IMR-90 (cell line): ENCODE data around the gene CCT7. TPM values are rescaled to one million over a fixed set of nuclear protein-coding genes. Genes with fewer than 3 reads are reported as not detected.

Source experiments
- ATAC-seq: fragments of 200-7000 bp; cut with Tn5 transposase; 2 replicates; pipeline ENCODE4 v1.9.1; 2020; ENCODE audit warnings: low read depth, mild to moderate bottlenecking, moderate library complexity
- BruUV-seq: library from RNA; stranded (reverse); fragments of 400-500 nt; replicated peaks from 2 replicates; lab custom pipeline; 2021; lab: Mats Ljungman, UMichigan
- CTCF ChIA-PET: fragments of 300-600 bp; formaldehyde crosslinking; extraction: SDS; loops from one replicate; lab custom pipeline; 2021; ENCODE audit warnings: antibody characterized with exemption; lab: Yijun Ruan, JAX
- POLR2A ChIA-PET: fragments of 300-600 bp; sonication (Branson Sonifier 250); formaldehyde crosslinking; loops from one replicate; lab custom pipeline; 2022; ENCODE audit warnings: antibody characterized with exemption; ENCODE audit not compliant: unreplicated experiment; lab: Charles Lee
- DNase-seq: peaks from one replicate; pipeline ENCODE4 v3.0.0; 2013
- H2AFZ ChIP-seq: replicated peaks from 2 replicates; pipeline ENCODE3; 2013; ENCODE audit warnings: low read length, mild to moderate bottlenecking; ENCODE audit not compliant: poor library complexity
- H2AK5ac ChIP-seq: 2 replicates; pipeline ENCODE4 v1.6.1; 2013; ENCODE audit warnings: low read depth, low read length, inconsistent platforms
- H2AK9ac ChIP-seq: replicated peaks from 2 replicates; pipeline ENCODE3; 2013; ENCODE audit warnings: mild to moderate bottlenecking, low read depth, low read length, moderate library complexity; ENCODE audit not compliant: poor library complexity
- H2BK120ac ChIP-seq: 2 replicates; pipeline ENCODE4 v1.6.1; 2013; ENCODE audit warnings: low read depth, low read length, inconsistent platforms
- H2BK15ac ChIP-seq: 3 replicates; pipeline ENCODE4 v1.6.1; 2013; ENCODE audit warnings: low read depth, low read length, inconsistent platforms
- H2BK20ac ChIP-seq: 2 replicates; pipeline ENCODE4 v1.6.1; 2013; ENCODE audit warnings: low read depth, mild to moderate bottlenecking, inconsistent platforms, low read length, moderate library complexity
- H2BK5ac ChIP-seq: 2 replicates; pipeline ENCODE4 v1.6.1; 2013; ENCODE audit warnings: mild to moderate bottlenecking, low read depth, low read length, inconsistent platforms; ENCODE audit not compliant: poor library complexity, severe bottlenecking
- H3K14ac ChIP-seq: replicated peaks from 2 replicates; pipeline ENCODE4 v1.6.1; 2013; ENCODE audit warnings: low read depth, low read length, inconsistent platforms
- H3K18ac ChIP-seq: 2 replicates; pipeline ENCODE4 v1.6.1; 2013; ENCODE audit warnings: low read depth, low read length, control low read depth
- H3K23ac ChIP-seq: 2 replicates; pipeline ENCODE4 v1.6.1; 2013; ENCODE audit warnings: low read depth, low read length, inconsistent platforms
- H3K27ac ChIP-seq: 2 replicates; pipeline ENCODE4 v1.5.1; 2013; ENCODE audit warnings: mild to moderate bottlenecking, control low read depth, low read length; ENCODE audit not compliant: insufficient read depth
- H3K27me3 ChIP-seq: 2 replicates; pipeline ENCODE4 v1.6.1; 2013; ENCODE audit warnings: low read length; ENCODE audit not compliant: control insufficient read depth, insufficient read depth
- H3K36me3 ChIP-seq: 2 replicates; pipeline ENCODE4 v1.6.1; 2013; ENCODE audit warnings: low read length, mixed read lengths; ENCODE audit not compliant: control insufficient read depth, insufficient read depth
- H3K4ac ChIP-seq: 2 replicates; pipeline ENCODE4 v1.6.1; 2013; ENCODE audit warnings: low read depth, low read length, inconsistent platforms
- H3K4me1 ChIP-seq: 2 replicates; pipeline ENCODE4 v1.6.1; 2013; ENCODE audit warnings: low read length, mixed read lengths; ENCODE audit not compliant: control insufficient read depth, insufficient read depth
- H3K4me2 ChIP-seq: 2 replicates; pipeline ENCODE4 v1.6.1; 2013; ENCODE audit warnings: low read depth, mild to moderate bottlenecking, control low read depth, low read length, moderate library complexity
- H3K4me3 ChIP-seq: 2 replicates; pipeline ENCODE4 v1.5.1; 2013; ENCODE audit warnings: low read depth, mild to moderate bottlenecking, control low read depth, low read length, moderate library complexity; ENCODE audit not compliant: insufficient read depth
- H3K56ac ChIP-seq: 2 replicates; pipeline ENCODE4 v1.6.1; 2013; ENCODE audit warnings: low read length, inconsistent platforms; ENCODE audit not compliant: insufficient read depth; ENCODE audit errors: extremely low read depth
- H3K79me1 ChIP-seq, 2 experiments: 2 replicates each; pipeline ENCODE4 v1.6.1; 2013; ENCODE audit warnings: low read length in 2 of 2, inconsistent platforms in 1 of 2, low read depth in 1 of 2
- H3K9ac ChIP-seq: 2 replicates; pipeline ENCODE4 v1.6.1; 2013; ENCODE audit warnings: low read depth, low read length, control low read depth
- H3K9me1 ChIP-seq: 2 replicates; pipeline ENCODE4 v1.6.1; 2013; ENCODE audit warnings: low read length, inconsistent platforms; ENCODE audit not compliant: insufficient read depth
- H3K9me3 ChIP-seq: 2 replicates; pipeline ENCODE4 v1.6.1; 2013; ENCODE audit warnings: low read length; ENCODE audit not compliant: control insufficient read depth, insufficient read depth
- H4K20me1 ChIP-seq: 2 replicates; pipeline ENCODE4 v1.6.1; 2013; ENCODE audit warnings: low read length, inconsistent platforms; ENCODE audit not compliant: insufficient read depth
- H4K5ac ChIP-seq: 2 replicates; pipeline ENCODE4 v1.6.1; 2013; ENCODE audit warnings: mild to moderate bottlenecking, low read depth, low read length, control low read depth
- H4K8ac ChIP-seq, 2 experiments: 2 replicates each; pipeline ENCODE4 v1.6.1; 2013; ENCODE audit warnings: low read depth in 2 of 2, low read length in 2 of 2, control low read depth in 1 of 2, inconsistent platforms in 1 of 2
- H4K91ac ChIP-seq: 2 replicates; pipeline ENCODE4 v1.6.1; 2013; ENCODE audit warnings: low read depth, low read length, inconsistent platforms; ENCODE audit not compliant: insufficient read depth
- MXI1 ChIP-seq: IDR thresholded peaks from 2 replicates; pipeline ENCODE4 v1.6.1; 2012; ENCODE audit warnings: low read depth, mild to moderate bottlenecking, low read length, moderate library complexity, borderline replicate concordance
- WGBS, 2 experiments: methylation state at CpG; one replicate each; pipeline versions ENCODE4 v1.1.5 to v1.1.7; 2013; ENCODE audit warnings: missing lambda C conversion rate in 2 of 2; ENCODE audit not compliant: insufficient read length in 1 of 2; ENCODE audit errors: extremely low coverage in 2 of 2; 5-methylcytosine and 5-hydroxymethylcytosine counted together
- dilution Hi-C: fragments of 300-500 bp; cut with HindIII; formaldehyde crosslinking; loops from one replicate; pipeline ENCODE4 v1.14.3; 2018; ENCODE audit warnings: low sequenced_read_pairs; ENCODE audit not compliant: unreplicated experiment
- in situ Hi-C: fragments of 300-500 bp; cut with MboI; formaldehyde crosslinking; loops from 3 replicates; pipeline ENCODE4 v1.14.3; 2019; ENCODE audit warnings: low sequenced_read_pairs, inconsistent platforms, mixed read lengths
- intact Hi-C: fragments of 100-400 bp; cut with micrococcal nuclease; formaldehyde crosslinking; loops from 2 replicates; pipeline ENCODE4 v1.10.0; 2022
- polyA plus RNA-seq, 3 experiments: library from polyadenylated mRNA; depleted of rRNA; stranded (reverse); fragments of >200 nt; gene quantifications; 2 replicates each; pipeline ENCODE4 v1.2.3, GENCODE V29; 2012; ENCODE audit warnings: low replicate concordance in 1 of 3
- total RNA-seq: library from RNA; depleted of rRNA; stranded (reverse); fragments of >200 nt; gene quantifications from 2 replicates; pipeline ENCODE4 v1.2.3, GENCODE V29; 2012
- TF ChIP-seq, protein P1 (sequence below): fragments of 150-350 bp; IDR thresholded peaks from 2 replicates; pipeline ENCODE4 v1.6.1; 2017; ENCODE audit warnings: mild to moderate bottlenecking, antibody characterized with exemption, low read length, low read depth

CCT7 gene
- total and polyA plus RNA-seq, 2 of the 4 experiments (the other 2 are of a cell fraction): 321 to 575 TPM

DNA sequence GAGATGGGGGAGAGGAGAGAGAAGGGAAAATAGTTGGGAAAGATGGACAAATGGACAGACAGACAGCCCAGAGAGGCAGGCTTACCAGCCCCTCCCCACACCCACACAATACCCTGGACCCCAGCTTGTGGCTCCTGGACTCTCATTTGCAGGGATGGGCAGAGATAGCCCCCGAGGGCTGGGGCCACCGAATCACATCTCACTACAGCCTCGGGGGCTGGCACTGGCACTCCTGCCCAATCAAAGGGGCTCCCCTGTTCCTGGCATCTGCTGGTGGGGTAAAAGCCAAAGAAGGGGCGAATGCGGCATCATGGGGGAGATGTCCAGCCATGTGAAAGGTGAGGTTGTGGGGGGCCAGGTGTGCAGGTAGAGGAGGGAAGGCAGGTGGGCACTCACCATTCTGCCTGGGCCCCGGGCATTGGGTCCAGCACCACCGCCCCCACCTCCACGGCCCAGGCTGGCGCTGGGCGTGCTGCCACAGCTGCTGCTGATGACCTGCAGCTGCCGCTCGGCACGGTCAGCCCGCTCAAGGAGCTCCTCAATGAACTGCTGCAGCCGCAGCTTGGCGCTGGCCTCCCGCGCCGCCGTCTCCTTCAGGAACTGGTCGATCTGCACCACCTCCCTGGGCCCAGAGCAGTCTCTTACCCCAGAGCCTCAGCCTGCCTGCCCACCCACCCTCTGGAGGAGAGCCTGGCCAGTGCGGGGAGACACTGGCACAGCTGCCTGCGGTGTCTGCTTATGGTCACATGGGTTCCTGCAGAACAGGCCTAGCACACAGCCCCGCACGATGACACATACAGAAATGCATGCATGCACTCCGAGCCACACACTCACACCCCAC is 32.2 kb downstream of the CCT7 start:
- Histone ChIP-seq H3K36me3 (peaks cover 3% of the 10 kb centered on the region), H3K4me2 (no peak overlapping the region), H2BK5ac (no peak overlapping the region), H2BK20ac (no peak overlapping the region), H3K4ac (no peak overlapping the region), H4K20me1 (peaks cover 10% of the 10 kb centered on the region; the same call in 1 of the 2 replicates), H3K56ac (no peak overlapping the region), H4K5ac (no peak overlapping the region), H3K27me3 (peaks cover 25% of the 10 kb centered on the region), H3K9me1 (peaks cover 6% of the 10 kb centered on the region; the same call in 1 of the 2 replicates), H3K18ac (no peak overlapping the region), H2AK5ac (no peak overlapping the region), H3K23ac (no peak overlapping the region), H2AK9ac (no peak overlapping the region), H3K4me1 (no peaks in the 10 kb centered on the region), H3K9ac (no peak overlapping the region), H2BK15ac (no peak overlapping the region), H4K8ac (no peak overlapping the region), H3K14ac (no peak overlapping the region), H3K4me3 (no peak overlapping the region), H3K9me3 (no peaks in the 10 kb centered on the region), H2AFZ (no peak overlapping the region), H3K79me1 (no peaks in the 10 kb centered on the region), H2BK120ac (no peak overlapping the region), H4K91ac (no peak overlapping the region), H3K27ac (no peak overlapping the region)
- in situ Hi-C loops (no loop called here), intact Hi-C loops (no loop called here), dilution Hi-C loops (no loop called here)
- POLR2A ChIA-PET: no interaction called here
- no TSS peak for BruUV-seq
- WGBS, 2 experiments: 65% methylated on average over 11 of the region's 26 CpGs; no CpG with 5 or more reads in 1 of the 2 experiments
- TF ChIP-seq, protein P1, sequence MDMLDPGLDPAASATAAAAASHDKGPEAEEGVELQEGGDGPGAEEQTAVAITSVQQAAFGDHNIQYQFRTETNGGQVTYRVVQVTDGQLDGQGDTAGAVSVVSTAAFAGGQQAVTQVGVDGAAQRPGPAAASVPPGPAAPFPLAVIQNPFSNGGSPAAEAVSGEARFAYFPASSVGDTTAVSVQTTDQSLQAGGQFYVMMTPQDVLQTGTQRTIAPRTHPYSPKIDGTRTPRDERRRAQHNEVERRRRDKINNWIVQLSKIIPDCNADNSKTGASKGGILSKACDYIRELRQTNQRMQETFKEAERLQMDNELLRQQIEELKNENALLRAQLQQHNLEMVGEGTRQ: peak; percentile 39; the same call in 1 of the 2 replicates
- no peak for TF ChIP-seq MXI1
- ATAC-seq: peak; percentile 69
- peak; percentile 65 for DNase-seq
- CTCF ChIA-PET: no interaction called here
